NCI-H446 (cell line): ENCODE results near the gene MCOLN3.

Experiments used
- DNase-seq, 2 experiments: peaks; one replicate each; lab custom pipeline; 2025; lab: John Stamatoyannopoulos, UW

Gene MCOLN3

GRCh38 chr1:85048296-85049064, at the start of gene MCOLN3:
MCOLN3 (minus strand) TSS chr1:85048500; CDS start chr1:85045360, 3,140 bp downstream.
- no peak for DNase-seq

GRCh38 chr1:85093644-85094043, 45.3 kb upstream of the MCOLN3 start:
- DNase-seq = no peak

GRCh38 chr1:85091671-85092280, 43.5 kb upstream of the MCOLN3 start:
- no peak for DNase-seq

GRCh38 chr1:85090225-85090624, 41.9 kb upstream of the MCOLN3 start:
- no peak for DNase-seq

- no peak for DNase-seq
Observed at GRCh38 chr1:85089203-85089602, 40.9 kb upstream of the MCOLN3 start.

- no peak for DNase-seq
Observed at GRCh38 chr1:85088408-85088784, 40.1 kb upstream of the MCOLN3 start.

GRCh38 chr1:85087659-85088407, 39.5 kb upstream of the MCOLN3 start:
- DNase-seq = no peak

- DNase-seq = no peak
Observed at GRCh38 chr1:85085417-85085816, 37.1 kb upstream of the MCOLN3 start.

- DNase-seq = no peak
Observed at GRCh38 chr1:85078903-85079302, 30.6 kb upstream of the MCOLN3 start.

GRCh38 chr1:85074365-85074964, 26.2 kb upstream of the MCOLN3 start:
- no peak for DNase-seq

- DNase-seq = no peak
Observed at GRCh38 chr1:85070972-85071492, 22.7 kb upstream of the MCOLN3 start.

GRCh38 chr1:85068846-85069245, 20.5 kb upstream of the MCOLN3 start:
- DNase-seq = no peak

- DNase-seq = no peak
Observed at GRCh38 chr1:85065550-85065949, 17.2 kb upstream of the MCOLN3 start.

- no peak for DNase-seq
Observed at GRCh38 chr1:85062425-85063026, 14.2 kb upstream of the MCOLN3 start.

GRCh38 chr1:85061711-85062424, 13.6 kb upstream of the MCOLN3 start:
- peak; percentile 80 to 89 for DNase-seq

GRCh38 chr1:85060038-85060437, 11.7 kb upstream of the MCOLN3 start:
- no peak for DNase-seq

- DNase-seq = no peak
Observed at GRCh38 chr1:85059563-85059962, 11.3 kb upstream of the MCOLN3 start.

- DNase-seq = no peak
Observed at GRCh38 chr1:85058786-85059185, 10.5 kb upstream of the MCOLN3 start.

- DNase-seq = no peak
Observed at GRCh38 chr1:85058311-85058710, 10.0 kb upstream of the MCOLN3 start.

- no peak for DNase-seq
Observed at GRCh38 chr1:85054664-85055063, 6.4 kb upstream of the MCOLN3 start.

- no peak for DNase-seq
Observed at GRCh38 chr1:85049735-85050166, 1.5 kb upstream of the MCOLN3 start.
